AG08395 (cell line): Measurements from ENCODE around the gene CYTH3.

Source experiments
- DNase-seq: peaks from one replicate; pipeline ENCODE4 v3.0.0; 2012; ENCODE audit warnings: mixed read lengths, low spot score

The CYTH3 gene

GRCh38 chr7:6258440-6259182, 13.8 kb downstream of the CYTH3 start:
- peak; percentile 66 for DNase-seq

- DNase-seq, result no peak
These were observed 14.7 kb downstream of the CYTH3 start for GRCh38 chr7:6257675-6258074.

- peak; percentile 62 for DNase-seq
These were observed 15.5 kb downstream of the CYTH3 start for GRCh38 chr7:6256677-6257535.

GRCh38 chr7:6256109-6256483, 16.3 kb downstream of the CYTH3 start:
- no peak for DNase-seq

DNA sequence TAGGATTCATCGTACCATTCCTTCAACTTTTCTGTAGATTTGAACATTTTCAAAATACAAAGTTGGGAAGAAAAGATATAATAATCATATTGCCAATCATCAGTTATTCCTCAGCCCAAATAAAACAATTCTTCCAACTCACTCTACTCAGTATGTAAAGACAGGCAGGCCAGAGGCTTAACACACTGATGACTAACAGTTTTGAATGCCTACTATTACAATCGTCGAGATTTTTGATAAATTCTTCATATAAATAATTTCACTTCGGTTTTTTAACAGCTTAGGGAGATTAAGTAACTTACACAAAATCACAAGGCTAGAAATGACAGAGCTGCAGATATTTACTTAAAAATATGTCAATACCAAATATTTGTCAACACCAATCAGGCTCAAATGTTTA, 17.6 kb downstream of the CYTH3 start:
- DNase-seq, result no peak

DNA sequence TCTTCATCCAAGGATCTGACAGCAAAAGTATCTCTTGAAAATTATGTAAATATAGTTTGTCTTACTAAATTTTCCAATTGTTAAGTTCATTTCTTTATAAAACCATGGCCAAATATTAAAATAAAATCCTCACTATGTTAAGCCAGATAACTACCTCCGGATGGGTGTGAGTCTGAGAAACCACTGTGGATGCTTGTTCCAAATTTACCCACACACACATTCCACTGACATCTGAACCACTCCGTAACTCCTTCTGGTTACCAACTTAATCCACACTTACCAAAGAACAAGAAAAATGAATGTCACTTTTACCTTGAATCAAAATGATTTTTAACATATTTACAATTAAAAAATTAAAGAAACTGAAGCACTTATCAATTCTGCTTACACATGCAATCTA, 19.7 kb downstream of the CYTH3 start:
- DNase-seq, result peak; percentile 50

DNA sequence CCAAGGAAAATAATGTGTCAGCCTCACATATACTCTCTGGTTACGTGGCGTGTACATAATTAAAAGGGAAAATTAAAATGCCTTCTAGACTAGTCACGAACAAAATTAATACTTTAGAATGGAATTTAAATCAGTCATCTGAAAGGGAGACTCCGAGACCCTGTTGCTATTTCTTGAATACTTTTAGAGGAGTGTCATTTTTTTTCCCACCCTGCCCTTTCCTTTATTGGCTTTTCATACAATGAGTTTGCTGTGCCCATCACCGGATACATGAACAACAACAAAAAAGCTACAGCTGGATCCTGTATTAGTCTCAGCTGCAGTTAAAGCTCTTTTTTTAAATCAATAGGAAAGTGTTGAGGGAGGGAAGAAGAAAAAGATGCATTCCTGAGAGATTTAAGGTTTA, 20.1 kb downstream of the CYTH3 start:
- peak; percentile 48 for DNase-seq

GRCh38 chr7:6251653-6252052, 20.8 kb downstream of the CYTH3 start:
- no peak for DNase-seq

DNA sequence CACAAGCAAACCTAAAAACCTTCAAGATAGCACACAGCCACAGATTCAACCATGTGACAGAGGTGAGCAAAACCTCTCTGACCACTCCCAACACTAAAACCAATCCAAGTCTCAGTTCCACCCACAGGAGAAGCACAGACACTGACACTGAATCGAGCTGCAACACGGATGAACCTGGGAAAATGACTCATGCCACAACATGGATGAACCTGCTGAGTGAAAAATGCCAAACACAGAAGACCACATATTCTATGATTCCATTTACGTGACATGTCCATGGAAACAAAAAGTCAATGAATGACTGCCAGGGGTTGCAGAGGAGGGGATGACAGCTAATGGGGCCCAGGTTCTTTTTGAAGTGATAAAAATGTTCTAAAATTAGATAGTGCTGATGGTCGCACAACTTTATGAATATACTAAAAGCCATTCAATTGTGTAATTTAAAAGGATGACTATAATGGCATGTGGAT, 22.0 kb downstream of the CYTH3 start:
- DNase-seq, result no peak

DNA sequence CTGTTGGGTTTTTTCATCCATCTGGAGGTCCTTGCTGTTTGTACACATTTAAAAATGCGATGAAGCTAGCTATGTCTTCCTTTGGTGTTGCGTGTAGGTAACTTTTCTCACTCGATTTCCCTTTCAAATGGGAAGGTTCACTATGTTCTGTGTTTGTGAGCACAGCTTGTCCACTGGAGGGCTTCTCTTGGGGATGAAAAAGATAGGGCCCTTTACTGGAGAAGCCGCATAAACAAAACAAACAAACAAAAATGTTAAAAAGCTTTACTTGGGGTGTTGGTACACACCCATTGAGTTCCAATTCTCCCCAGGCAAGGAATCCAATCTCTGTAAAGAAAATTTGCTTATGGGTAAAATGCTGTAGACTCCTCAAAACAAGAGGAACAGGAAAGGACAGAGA, 23.4 kb downstream of the CYTH3 start:
- DNase-seq, result no peak

GRCh38 chr7:6248581-6248980, 23.8 kb downstream of the CYTH3 start:
- DNase-seq, result peak; percentile 77

DNA sequence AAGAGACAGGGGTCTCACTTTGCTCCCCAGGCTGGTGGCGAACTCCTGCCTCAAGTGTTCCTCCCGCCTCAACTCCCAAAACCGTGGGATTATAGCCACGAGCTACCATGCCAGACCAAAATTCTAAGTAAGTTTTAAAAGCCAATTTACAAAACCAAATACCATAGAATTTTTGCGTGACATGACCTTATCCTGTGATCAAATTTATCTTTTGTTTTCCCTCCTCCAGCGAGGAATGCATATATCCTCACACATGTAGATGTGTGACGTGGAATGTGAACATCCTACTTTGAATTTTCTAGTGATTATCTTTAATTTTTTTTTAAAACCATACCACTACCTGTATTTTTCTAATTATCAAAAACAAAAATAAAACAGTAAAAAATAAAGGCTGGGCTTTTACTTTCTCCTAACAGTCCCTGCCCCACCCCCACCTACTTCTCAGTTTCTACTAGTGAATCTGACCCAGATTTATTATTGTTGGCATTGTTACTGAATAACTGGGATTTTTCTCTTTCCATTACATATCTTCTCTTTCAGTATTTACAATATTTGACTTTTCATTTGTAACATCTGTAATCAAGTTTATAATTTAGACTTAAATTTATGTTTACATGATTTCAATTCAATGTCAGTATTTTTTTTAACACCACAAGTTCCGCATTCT, 26.0 kb downstream of the CYTH3 start:
- DNase-seq, result no peak

DNA sequence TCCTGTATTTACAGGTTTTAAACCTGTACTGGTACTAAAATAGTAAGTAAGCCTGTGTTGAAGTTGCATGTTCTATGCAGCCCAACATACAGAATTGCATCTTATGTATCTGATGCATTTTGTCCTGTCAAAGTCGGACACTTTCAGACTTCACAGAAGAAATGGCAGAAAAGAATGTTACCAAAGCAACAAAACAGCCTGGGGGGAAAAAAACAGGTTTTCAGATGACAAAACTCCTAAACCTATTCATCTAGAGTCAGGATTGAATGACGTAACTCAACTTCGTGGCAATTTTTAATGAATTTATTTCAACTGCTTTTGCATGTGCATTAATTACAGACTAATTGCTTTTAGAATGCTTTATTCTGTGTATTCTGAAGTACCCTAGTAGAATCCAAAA, 28.4 kb downstream of the CYTH3 start:
- no peak for DNase-seq

- DNase-seq, result no peak
These were observed 29.3 kb downstream of the CYTH3 start for GRCh38 chr7:6243168-6243567.

DNA sequence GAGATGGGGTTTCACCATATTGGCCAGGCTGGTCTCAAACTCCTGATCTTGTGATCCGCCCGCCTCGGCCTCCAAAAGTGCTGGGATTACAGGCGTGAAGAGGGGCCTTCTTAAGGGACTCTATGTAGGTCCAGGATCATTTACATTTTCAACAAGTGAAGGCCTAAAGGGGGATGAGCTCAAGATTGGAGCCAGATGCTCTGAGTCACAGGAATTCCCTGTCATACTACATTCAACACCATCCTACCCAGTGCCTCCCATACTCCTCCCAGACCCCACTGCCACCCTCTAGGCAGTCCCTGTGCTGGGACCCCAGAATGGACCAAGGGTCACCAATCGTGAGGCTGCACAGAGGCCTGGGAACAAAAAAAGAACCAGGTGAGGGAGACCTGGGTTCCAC, 29.9 kb downstream of the CYTH3 start:
- peak; percentile 61 for DNase-seq

DNA sequence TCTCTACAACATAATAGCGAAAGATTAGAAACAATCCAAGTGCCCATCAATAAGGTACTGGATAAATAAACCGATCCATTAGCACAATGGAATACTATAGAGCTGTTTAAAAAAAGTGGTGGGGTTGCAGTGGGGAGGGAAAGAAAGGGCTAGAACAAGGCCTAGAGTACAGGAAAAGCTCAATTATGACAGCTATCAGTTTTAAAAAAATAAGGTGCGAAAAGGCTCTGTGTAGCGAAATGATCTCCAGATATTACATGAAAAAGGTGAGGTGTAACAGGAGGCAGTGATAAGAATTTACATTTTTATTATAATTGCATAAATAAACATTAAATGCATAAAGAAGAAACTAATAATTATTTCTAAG, 30.8 kb downstream of the CYTH3 start:
- no peak for DNase-seq

GRCh38 chr7:6238309-6238925, 34.0 kb downstream of the CYTH3 start:
- no peak for DNase-seq

DNA sequence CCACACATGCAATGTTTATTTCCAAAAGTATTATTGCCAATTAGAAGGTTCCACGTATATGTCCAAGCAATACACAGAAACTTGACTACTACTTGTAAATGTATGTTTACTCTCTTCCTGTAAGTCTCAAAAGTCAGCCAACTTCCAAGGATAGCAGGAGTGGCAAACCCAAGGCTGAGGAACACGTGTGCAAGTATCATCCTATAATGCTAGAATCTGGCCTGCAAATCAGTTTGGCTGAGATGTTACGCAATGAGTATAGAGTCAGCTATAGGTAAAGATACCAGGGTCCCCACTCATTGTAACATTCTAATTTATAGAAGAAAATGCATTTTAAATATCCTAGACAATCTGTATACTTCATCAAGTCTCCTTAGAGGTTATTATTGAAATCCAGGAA, 34.7 kb downstream of the CYTH3 start:
- no peak for DNase-seq

DNA sequence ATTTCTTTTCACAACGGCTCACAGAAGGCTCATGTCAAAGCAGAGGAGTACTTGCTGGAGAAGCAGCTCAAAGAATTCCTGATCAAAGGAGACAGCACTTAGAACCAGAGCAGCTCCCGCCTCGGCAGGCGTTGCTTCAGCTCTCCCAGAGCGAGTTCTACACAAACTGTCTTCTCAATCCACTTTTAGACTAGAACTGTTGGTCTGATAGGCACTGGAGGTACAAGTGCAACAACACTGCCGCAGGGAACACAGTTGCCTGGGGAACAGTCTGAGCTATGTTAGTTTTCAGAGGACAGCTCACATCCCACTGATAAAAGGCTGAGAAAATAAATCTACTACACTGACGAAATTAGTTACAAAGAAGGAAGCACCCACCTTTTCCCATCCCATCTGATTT, 35.4 kb downstream of the CYTH3 start:
- DNase-seq, result no peak

GRCh38 chr7:6235029-6235871, 37.2 kb downstream of the CYTH3 start:
- DNase-seq, result no peak

DNA sequence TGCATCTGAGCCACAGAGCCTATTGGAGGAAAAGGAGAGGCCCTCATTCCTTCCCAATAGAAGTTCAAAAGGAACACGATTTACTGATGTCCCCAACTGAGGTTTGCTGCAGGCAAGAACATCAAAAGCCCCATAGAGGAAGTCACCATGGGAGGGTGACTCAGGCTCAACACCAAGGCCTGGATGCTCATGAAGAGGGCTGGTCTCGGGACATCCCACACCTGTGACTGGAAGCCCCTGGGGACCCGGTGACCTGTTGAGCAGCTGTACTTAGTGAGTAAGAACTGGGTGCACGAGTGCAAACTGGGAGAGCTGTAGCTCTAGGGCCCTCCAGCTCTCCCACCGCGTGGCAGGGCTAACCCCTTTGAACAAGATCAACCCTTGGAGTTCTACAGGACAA, 38.0 kb downstream of the CYTH3 start:
- no peak for DNase-seq

GRCh38 chr7:6232534-6232933, 39.9 kb downstream of the CYTH3 start:
- no peak for DNase-seq
